Fibroblast of skin of scalp (primary cell): Measurements from ENCODE around the gene CBY1.

Source experiments
- DNase-seq: peaks from one replicate; pipeline ENCODE4 v3.0.0-alpha.2; 2013

The CBY1 gene

GRCh38 chr22:38649841-38650522, 6.5 kb upstream of the CBY1 start:
- no peak for DNase-seq

DNA sequence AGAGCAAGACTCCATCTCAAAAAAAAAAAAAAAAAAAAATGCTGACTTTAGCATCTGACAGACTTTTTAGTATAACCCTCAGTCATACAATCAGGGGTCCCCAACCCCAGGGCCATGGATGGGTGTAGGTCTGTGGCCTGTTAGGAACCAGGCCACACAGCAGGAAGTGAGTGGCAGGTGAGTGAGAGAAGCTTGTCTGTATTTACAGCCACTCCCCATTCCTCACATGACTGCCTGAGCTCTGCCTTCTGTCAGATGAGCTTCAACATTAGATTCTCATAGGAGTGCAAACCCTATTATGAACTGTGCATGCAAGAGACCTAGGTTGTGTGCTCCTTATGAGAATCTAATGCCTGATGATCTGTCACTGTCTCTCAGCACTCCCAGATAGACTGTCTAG, 3.6 kb upstream of the CBY1 start:
- no peak for DNase-seq

- DNase-seq: no peak
Observed at GRCh38 chr22:38653741-38654140, 2.7 kb upstream of the CBY1 start.

GRCh38 chr22:38655519-38656255, 751 bp upstream of the CBY1 start:
- DNase-seq: peak; percentile 5

- peak; percentile 9 for DNase-seq
Observed at GRCh38 chr22:38657045-38657909, 839 bp downstream of the CBY1 start.

- DNase-seq: no peak
Observed at GRCh38 chr22:38674888-38675287, 18.4 kb downstream of the CBY1 start.

DNA sequence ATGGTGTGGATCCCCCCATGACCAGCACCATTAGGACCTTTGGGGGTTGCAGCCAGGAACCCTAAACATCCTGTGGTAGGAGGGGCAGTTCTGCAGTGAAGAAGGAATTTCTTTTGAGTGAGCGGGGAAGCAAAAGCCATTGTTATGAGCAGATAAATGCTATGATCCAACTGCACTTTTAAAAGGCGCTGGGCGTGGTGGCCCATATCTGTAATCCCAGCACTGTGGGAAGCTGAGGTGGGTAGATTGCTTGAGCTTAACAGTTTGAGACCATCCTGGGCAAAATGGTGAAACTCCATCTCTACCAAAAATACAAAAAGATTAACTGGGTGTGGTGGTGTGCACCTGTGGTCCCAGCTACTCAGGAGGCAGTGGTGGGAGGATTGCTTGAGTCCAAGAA, 19.4 kb downstream of the CBY1 start:
- no peak for DNase-seq

DNA sequence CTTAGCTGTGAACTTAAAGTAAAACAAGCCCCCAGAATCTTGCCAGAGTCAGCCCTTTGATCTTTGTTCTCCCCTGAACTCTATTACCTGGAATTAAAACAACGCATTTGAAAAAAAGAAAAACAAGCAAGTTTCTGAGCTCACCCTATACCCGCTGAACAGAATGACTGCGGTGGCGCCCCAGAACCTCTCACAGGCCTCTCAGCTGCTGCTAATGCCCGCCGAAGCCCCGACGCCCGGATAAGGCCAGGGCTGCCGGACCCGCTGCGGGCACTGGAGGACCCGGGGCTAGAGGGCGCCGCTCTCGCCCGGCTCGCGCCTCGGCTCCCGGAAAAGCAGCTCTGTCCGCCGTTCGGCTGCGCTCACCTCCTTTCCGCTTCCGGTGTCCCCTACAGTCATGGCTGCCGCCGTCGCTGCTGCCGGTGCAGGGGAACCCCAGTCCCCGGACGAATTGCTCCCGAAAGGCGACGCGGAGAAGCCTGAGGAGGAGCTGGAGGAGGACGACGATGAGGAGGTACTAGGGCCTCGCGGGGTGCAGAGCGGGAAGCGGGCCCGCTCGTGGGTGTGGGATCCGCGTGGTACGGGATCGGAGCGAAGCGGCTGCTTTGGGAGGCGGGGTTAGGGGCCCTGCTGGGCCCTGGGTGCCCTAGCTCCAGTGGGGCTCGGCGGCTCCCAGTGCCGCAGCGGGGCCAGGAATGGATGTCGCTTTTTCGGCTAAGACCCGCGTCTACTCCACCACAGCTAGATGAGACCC, 25.3 kb downstream of the CBY1 start, which contains the start of gene TOMM22:
Gene TOMM22, plus strand, starts transcription at position 376 of the 754 bp plus-strand sequence. Its CDS starts 22 bp downstream, at position 398.
- peak; percentile 88 for DNase-seq

- DNase-seq: no peak
Observed at GRCh38 chr22:38684895-38685294, 28.5 kb downstream of the CBY1 start.

DNA sequence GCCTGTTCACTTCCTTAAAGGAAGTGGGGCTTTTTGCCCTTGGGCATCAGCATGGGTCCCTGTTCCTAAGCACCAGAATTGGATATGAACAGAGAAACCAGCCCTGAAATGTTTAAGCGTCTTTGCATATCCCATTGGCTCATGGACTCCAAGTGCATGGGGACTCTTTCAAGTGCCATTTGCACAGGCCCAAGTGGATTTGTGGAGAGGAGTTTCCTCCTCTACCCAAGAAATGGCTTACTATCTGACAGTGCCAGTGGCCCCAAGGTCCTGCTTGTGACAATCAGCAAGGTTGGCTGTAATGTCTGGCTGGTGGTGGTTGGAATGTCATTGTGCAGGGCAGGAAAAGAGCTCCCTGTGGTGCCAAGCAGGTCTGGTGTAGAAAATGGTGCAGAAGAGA, 29.3 kb downstream of the CBY1 start:
- no peak for DNase-seq

- no peak for DNase-seq
Observed at GRCh38 chr22:38689651-38690050, 33.2 kb downstream of the CBY1 start.

GRCh38 chr22:38694049-38694448, 37.6 kb downstream of the CBY1 start:
- DNase-seq: no peak

- no peak for DNase-seq
Observed at GRCh38 chr22:38694940-38695339, 38.5 kb downstream of the CBY1 start.

DNA sequence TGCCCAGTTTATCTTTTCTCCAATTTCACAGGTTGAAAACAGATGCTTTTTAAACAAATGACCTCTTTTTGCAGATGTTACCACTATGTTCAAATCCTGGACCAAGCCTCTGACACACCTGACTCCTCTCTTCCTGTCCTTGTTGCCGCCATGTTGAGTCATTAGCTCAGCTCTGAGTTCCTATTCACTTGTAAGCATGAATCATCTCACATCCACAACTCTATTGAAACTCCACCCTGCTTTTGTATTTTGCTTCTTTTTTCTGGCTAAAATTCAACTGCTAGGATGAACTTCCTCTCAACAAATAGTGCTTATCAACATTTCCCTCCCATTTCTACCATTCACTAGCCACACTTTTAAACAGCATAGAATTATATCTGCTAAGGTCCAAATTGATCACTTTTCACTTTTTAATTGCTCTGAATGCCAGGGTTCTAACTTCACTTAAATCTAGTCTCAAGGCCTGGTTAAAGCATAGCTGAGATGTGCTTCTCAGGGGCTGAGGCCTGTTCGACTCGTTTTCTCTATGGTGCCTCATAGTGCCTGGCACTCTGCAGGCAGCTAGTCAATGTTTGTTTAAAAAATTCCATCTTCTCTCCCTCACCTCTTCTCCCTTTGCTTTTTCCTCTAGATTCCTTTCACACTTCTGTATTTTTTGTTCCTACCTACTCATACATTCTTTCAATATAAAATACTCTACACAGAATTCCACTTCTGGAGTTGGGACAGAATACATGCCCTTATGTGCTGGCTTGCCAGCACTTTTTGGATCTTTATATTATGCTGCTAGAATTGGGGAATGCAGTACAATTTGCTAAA, 40.4 kb downstream of the CBY1 start:
- DNase-seq: peak; percentile 67

DNA sequence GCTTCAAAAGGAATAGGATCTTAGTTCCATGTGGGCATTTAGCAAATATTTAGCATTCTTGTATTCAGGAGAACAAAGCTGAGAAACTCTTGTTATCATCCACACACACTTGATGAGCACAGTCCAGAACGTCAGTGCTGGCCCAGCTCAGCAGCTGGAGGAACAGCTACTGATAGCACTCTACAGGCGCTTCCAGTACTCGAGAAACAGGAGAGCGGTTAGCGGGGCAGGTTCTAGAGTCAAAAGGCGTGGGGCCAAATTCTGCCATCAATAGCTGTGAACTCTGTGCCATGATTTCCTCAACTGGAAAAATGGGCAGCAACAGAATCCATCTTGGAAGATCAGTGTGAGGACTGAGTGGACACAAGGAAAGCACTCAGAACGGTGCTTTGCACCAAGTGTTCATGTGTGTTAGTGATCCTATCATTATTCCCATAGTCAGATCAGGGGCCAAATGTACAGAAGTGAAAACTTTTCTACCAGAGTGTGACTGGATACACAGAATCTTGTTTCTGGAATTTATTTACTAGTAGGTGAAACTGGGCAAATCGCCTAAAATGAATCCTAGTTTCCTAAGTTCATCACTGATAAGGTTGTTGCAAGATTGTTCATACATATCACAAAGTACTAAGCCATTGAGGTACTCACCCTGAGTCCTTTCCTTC, 41.1 kb downstream of the CBY1 start:
- DNase-seq: peak; percentile 6

DNA sequence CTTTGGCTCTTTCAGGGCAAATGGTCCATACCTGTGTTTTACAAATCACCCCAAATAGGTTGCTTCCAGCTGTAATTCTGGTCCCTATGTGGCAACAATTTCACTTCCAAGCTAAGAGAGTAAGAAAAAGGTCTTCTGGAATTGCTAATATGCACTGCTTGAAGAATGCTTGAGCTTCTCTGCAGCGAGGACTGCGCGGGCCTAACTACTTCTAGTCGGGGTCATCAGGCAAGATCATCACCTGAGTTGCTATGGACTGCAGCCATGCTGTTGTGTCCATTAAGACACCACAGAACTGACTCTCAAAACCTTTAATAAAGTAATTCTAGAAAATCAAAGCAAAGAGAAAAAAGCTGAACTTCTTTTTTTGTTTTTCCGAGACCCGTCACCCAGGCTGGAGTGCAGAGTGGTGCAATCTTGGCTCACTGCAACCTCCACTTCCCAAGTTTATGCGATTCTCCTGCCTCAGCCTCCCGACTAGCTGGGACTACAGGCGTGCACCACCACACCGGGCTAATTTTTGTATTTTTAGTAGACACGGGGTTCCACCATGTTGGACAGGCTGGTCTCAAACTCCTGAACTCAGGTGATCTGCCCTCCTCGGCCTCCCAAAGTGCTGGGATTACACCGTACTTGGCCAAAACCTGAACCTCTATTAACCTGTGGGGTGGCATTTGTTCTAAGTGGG, 42.1 kb downstream of the CBY1 start:
- DNase-seq: no peak

GRCh38 chr22:38699143-38699542, 42.7 kb downstream of the CBY1 start:
- DNase-seq: no peak

DNA sequence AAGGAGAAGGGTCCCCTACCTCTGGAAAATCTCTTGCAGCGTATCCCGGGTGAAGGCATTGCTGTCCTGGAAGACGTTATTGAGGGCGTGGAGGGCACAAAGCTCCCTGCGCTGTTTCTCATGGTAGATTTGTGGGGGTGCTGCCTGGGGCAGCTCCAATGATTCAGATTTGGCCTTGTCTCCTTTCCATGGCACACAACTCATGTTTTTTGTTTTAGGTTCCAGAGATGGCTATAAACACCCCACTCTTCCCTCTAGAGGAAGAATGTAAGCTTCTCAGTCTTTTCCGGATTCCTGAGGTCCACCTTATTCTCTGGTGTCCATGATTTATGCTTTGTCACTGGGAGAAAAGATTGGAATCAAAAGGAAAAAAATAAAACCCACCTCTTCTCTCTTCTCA, 43.3 kb downstream of the CBY1 start:
- DNase-seq: peak; percentile 45

GRCh38 chr22:38700270-38700788, 43.9 kb downstream of the CBY1 start:
- no peak for DNase-seq
